ENCODE measurements around the gene NCAM1.

Gene NCAM1

GRCh38 chr11:113277907-113278306, 316.7 kb downstream of the NCAM1 start:
- H3K4me3 ChIP-seq (ENCODE audit: low read length): no peak overlapping the region
- TF ChIP-seq, protein P1, sequence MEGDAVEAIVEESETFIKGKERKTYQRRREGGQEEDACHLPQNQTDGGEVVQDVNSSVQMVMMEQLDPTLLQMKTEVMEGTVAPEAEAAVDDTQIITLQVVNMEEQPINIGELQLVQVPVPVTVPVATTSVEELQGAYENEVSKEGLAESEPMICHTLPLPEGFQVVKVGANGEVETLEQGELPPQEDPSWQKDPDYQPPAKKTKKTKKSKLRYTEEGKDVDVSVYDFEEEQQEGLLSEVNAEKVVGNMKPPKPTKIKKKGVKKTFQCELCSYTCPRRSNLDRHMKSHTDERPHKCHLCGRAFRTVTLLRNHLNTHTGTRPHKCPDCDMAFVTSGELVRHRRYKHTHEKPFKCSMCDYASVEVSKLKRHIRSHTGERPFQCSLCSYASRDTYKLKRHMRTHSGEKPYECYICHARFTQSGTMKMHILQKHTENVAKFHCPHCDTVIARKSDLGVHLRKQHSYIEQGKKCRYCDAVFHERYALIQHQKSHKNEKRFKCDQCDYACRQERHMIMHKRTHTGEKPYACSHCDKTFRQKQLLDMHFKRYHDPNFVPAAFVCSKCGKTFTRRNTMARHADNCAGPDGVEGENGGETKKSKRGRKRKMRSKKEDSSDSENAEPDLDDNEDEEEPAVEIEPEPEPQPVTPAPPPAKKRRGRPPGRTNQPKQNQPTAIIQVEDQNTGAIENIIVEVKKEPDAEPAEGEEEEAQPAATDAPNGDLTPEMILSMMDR (conservative IDR thresholded peaks at IDR 0.05; ENCODE audit: low read depth, low read length): no peak
- no peak for DNase-seq (ENCODE audit: low read depth)

GRCh38 chr11:113278481-113278880, 317.3 kb downstream of the NCAM1 start:
- TF ChIP-seq, protein P1 (conservative IDR thresholded peaks at IDR 0.05; ENCODE audit: low read depth, low read length): no peak
- no peak overlapping the region for H3K4me3 ChIP-seq (ENCODE audit: low read length)
- DNase-seq (ENCODE audit: low read depth): no peak

DNA sequence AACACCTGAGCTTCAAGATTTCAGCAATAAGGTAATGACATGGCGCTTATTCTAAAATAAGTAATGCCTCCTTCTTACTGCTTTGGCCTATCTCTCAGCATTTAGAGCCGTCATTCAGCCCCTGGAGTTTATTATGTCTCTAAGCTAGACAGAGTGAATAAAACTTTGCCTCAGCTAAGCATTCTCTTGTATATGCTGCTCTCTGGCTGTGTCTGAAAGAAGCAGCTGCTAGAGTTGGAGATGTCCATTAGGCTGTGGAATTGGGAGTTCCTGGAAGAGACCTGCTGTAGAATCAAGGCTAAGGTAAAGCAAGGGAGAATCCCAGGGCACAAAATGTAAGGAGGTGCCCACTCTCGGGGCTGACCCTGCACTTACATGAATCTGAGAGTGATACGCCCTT, 317.7 kb downstream of the NCAM1 start:
- TF ChIP-seq, protein P1 (conservative IDR thresholded peaks at IDR 0.05; ENCODE audit: low read depth, low read length): no peak
- no peak for DNase-seq (ENCODE audit: low read depth)
- H3K4me3 ChIP-seq (ENCODE audit: low read length): no peak overlapping the region

GRCh38 chr11:113279591-113279990, 318.4 kb downstream of the NCAM1 start:
- TF ChIP-seq, protein P1 (conservative IDR thresholded peaks at IDR 0.05; ENCODE audit: low read depth, low read length): no peak
- H3K4me3 ChIP-seq (ENCODE audit: low read length): no peak overlapping the region
- DNase-seq (ENCODE audit: low read depth): no peak

DNA sequence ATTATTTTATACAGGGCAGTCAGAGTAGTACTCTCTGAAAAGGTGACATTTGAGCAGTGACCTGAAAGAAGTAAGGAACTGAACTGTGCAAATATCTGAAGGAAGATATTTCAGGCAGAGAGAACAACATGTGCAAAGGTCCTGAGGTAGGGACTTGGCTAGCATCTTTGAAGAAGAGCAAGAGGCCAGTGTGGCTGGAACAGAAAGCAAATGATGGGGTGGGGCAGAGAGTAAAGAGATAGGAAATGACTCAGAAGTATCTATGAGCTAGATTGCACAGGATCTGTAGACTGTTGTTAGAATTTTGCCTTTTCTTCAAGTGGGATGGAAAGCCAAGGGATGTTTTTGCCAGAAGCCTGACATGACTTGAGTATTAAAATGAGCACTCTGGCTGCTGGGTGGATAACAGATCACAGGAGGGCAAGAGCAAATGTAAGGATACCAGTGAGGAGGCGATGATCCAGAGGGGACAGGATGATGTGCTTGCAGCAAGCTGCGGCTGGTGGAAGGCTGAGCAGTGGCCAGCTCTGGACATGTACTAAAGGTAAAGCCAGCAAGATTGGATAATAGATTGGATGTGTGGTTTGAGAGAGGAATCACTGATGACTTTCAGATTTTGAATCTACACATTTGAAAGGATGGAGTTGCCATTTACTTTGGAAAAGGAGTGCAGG, 320.0 kb downstream of the NCAM1 start:
- H3K4me3 ChIP-seq (ENCODE audit: low read length): no peak overlapping the region
- TF ChIP-seq, protein P1 (conservative IDR thresholded peaks at IDR 0.05; ENCODE audit: low read depth, low read length): no peak
- no peak for DNase-seq (ENCODE audit: low read depth)

DNA sequence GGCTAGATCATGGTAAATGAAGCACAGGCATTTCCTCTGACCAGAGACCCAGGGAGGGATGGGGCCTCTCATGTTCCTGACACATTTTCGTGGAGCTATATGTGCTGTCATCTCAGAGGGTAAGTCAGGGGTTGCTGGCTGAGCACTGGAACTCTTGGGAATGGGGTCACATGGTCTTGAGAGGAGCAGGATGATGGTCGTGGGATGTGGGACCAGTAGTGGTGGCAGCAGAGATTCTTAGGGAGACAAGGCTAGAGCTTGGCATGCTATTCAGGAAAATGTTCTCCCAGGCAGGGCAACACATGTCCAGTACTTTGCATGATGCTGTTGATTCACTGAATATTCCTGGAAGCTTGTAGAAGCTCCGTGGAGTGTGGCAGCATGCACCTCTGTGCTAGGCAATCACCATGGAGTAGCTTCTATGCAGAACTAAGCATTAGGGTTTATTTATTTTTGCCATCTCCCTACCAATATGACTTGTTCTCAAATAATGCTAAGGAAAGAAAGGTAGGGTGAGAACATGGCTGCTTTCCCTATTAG, 321.7 kb downstream of the NCAM1 start:
- TF ChIP-seq, protein P1 (conservative IDR thresholded peaks at IDR 0.05; ENCODE audit: low read depth, low read length): no peak
- H3K4me3 ChIP-seq (ENCODE audit: low read length): no peak overlapping the region
- no peak for DNase-seq (ENCODE audit: low read depth)

DNA sequence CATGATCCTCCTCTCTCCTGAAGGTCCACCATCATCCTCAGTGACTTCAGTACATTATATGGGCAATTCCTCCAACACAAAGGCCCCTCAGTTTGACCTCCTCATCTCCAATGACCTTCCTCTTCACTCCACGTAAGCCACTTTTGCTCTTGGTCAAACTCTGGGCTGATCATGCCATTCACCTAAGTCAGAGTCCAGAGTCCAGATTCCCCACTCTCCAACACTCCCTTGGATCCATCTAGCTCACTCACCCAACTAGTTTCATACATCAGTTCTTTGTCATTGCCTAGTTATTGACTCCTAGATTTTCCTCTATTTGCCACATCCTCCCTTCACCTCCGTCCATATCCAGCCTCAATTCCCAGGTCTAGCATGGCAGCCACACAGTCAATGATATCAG, 322.7 kb downstream of the NCAM1 start:
- TF ChIP-seq, protein P1 (conservative IDR thresholded peaks at IDR 0.05; ENCODE audit: low read depth, low read length): no peak

More for the DNA sequence above, 322.7 kb downstream of the NCAM1 start:
- DNase-seq (ENCODE audit: low read depth): no peak
- no peak overlapping the region for H3K4me3 ChIP-seq (ENCODE audit: low read length)
